ENCODE measurements around the gene CCL21.

The CCL21 gene

GRCh38 chr9:34689116-34689470 lies 20.8 kb downstream of the CCL21 start:
- DNase-seq (no peak), ATAC-seq (no peak)
- H3K4me1 Mint-ChIP-seq: peaks cover 7% of the 10 kb centered on the region
- no peaks in the 10 kb centered on the region for H3K27me3 Mint-ChIP-seq
- H3K4me3 Mint-ChIP-seq: no peak overlapping the region
- no peak overlapping the region for H3K27ac Mint-ChIP-seq
- H3K9me3 Mint-ChIP-seq: no peaks in the 10 kb centered on the region

- H3K4me1 Mint-ChIP-seq: peaks cover 11% of the 10 kb centered on the region
- H3K27ac Mint-ChIP-seq: no peak overlapping the region
- no peaks in the 10 kb centered on the region for H3K9me3 Mint-ChIP-seq
- ATAC-seq (no peak), DNase-seq (no peak)
- no peak overlapping the region for H3K4me3 Mint-ChIP-seq
- H3K27me3 Mint-ChIP-seq: no peaks in the 10 kb centered on the region
Observed at GRCh38 chr9:34688329-34689115, 21.4 kb downstream of the CCL21 start.

DNA sequence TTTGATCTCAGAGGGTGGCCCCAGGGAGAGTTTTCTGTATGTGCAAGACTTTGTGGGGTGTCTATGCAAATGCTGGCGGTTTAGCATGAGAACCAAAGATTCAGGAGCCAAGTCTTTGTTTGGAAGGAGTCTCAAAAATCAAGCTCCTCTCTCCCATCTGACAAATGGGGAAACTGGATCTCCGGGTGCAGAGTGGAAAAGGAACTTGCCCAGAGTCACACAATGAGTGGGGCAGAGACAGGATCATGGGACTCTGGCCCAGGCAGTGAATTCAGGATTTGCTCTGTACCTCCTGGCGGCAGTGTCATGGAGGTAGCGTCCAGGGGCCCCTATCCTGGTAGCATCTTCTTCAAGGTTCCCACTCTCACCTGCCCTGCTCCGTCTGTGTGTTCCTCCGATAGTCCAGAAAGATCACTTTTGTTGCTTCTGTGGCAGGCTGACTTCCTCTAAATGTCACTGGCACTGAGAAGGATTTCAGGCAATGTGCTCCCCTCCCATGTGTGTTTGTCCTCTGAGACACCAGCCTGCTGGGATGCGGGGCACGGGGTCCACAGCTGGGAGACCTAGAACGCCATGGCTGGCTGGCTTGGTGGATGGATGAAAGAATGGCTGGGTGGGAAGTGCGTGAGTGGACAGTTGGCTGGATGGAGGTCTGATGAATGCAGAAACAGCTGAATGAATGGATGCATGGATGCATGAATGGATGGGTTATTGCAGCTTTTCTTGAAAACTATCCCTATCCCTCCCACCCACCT lies 22.5 kb downstream of the CCL21 start:
- no peak for DNase-seq
- no peaks in the 10 kb centered on the region for H3K27me3 Mint-ChIP-seq
- no peak for ATAC-seq
- H3K27ac Mint-ChIP-seq: no peak overlapping the region
- H3K4me3 Mint-ChIP-seq: no peak overlapping the region
- peaks cover 11% of the 10 kb centered on the region for H3K4me1 Mint-ChIP-seq
- no peaks in the 10 kb centered on the region for H3K9me3 Mint-ChIP-seq

- Mint-ChIP-seq H3K27ac (no peak overlapping the region), H3K9me3 (no peaks in the 10 kb centered on the region), H3K4me1 (peaks cover 11% of the 10 kb centered on the region), H3K4me3 (no peak overlapping the region), H3K27me3 (no peaks in the 10 kb centered on the region)
- ATAC-seq (no peak), DNase-seq (no peak)
Observed at GRCh38 chr9:34686732-34687131, 23.2 kb downstream of the CCL21 start.

DNA sequence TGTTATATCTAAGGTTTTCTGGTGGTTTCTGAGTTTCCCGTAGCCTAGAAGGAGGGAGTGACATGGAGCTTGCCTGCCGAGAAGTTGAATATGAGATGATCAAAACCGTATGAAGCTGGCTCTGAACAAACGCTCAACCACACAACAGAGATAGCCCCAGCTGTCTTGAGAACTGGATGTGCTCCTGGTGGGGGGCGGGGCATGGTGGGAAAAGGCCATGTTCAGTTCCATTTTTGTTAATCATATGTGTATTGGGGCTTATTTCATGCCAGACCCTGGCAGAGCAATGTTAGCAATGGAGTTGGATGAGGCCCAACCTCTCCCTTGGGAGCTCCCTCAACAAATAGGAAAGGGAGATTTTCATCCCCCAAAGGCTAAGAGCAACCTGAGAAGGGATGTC lies 23.7 kb downstream of the CCL21 start:
- no peaks in the 10 kb centered on the region for H3K27me3 Mint-ChIP-seq
- H3K27ac Mint-ChIP-seq: no peak overlapping the region
- H3K4me1 Mint-ChIP-seq: peaks cover 11% of the 10 kb centered on the region
- no peak overlapping the region for H3K4me3 Mint-ChIP-seq
- DNase-seq (no peak), ATAC-seq (no peak)
- no peaks in the 10 kb centered on the region for H3K9me3 Mint-ChIP-seq

GRCh38 chr9:34685591-34685990 lies 24.3 kb downstream of the CCL21 start:
- Mint-ChIP-seq H3K27me3 (no peaks in the 10 kb centered on the region), H3K9me3 (no peaks in the 10 kb centered on the region), H3K4me1 (peaks cover 11% of the 10 kb centered on the region), H3K4me3 (no peak overlapping the region), H3K27ac (no peak overlapping the region)
- DNase-seq: no peak
- no peak for ATAC-seq

GRCh38 chr9:34684816-34685215 lies 25.1 kb downstream of the CCL21 start:
- Mint-ChIP-seq H3K27ac (no peak overlapping the region), H3K4me3 (no peak overlapping the region), H3K27me3 (no peaks in the 10 kb centered on the region), H3K4me1 (peaks cover 11% of the 10 kb centered on the region), H3K9me3 (no peaks in the 10 kb centered on the region)
- ATAC-seq: no peak
- no peak for DNase-seq

- ATAC-seq (peak; percentile 69), DNase-seq (no peak)
- H3K27ac Mint-ChIP-seq: peak overlapping the region in 1 of 2 donors; percentile 14
- H3K4me3 Mint-ChIP-seq: no peak overlapping the region
- H3K27me3 Mint-ChIP-seq: no peaks in the 10 kb centered on the region
- no peaks in the 10 kb centered on the region for H3K9me3 Mint-ChIP-seq
- H3K4me1 Mint-ChIP-seq: peaks cover 11% of the 10 kb centered on the region
Observed at GRCh38 chr9:34684145-34684544, 25.8 kb downstream of the CCL21 start.

- Mint-ChIP-seq H3K27me3 (no peaks in the 10 kb centered on the region), H3K4me3 (no peak overlapping the region), H3K9me3 (no peaks in the 10 kb centered on the region), H3K4me1 (no peaks in the 10 kb centered on the region), H3K27ac (peak overlapping the region in 1 of 2 donors; percentile 32)
- no peak for ATAC-seq
- DNase-seq: no peak
Observed at GRCh38 chr9:34675869-34676268, 34.1 kb downstream of the CCL21 start.

DNA sequence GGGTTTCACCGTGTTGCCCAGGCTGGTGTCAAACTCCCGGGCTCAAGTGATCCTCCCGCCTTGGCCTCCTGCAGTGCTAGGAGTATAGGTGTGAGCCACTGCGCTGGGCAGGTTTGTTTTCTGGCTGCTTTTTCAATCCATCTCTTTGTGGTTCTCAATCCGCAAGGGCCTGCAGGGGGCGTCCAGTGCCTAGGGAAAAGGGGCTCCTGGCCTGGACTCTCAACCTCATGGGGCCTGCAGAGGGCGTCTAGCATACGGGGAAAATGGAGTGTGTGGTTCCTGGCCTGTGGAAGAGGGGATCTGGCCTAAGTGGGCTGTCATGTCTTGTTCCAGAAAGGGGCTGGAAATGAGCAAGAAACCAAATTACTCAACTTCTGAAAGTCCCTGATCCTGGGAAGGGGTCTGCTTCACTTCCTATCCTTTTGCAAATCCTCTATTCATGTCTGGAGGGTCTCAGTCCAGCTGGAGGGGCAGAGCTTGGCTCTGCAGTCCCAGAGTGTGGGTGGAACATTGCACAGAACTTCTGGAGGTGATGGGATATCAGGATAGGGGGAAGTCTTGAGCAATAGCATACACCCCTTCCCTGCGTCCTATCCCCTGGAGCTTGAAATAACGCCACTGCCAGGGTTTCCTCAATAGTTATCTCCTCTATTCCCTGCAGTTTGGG lies 34.8 kb downstream of the CCL21 start:
- Mint-ChIP-seq H3K27ac (peak overlapping the region in 1 of 2 donors; percentile 50), H3K4me1 (no peaks in the 10 kb centered on the region)

DNA sequence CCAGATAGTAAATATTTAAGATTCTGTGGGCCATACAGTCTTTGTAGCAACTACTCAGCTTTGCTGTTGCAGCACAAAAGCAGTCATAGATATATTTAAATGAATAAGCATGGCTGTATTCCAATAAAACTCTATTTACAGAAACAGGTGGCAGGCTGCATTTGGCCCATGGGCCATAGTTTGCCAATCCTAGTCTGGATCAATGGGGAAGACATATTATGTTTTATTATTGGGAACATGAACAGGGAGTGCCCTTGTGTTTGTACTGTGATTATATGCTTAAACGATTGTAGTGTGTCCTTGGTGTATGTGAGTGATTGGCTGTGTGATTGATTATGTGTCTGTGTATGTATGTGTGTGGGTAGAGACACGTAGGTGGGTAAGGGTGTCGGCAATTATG lies 35.5 kb downstream of the CCL21 start:
- no peak for ATAC-seq
- no peak for DNase-seq
- peaks cover under 1 to 6% of the 10 kb centered on the region in 2 donors for H3K9me3 Mint-ChIP-seq
- H3K4me1 Mint-ChIP-seq: no peaks in the 10 kb centered on the region
- H3K27ac Mint-ChIP-seq: peak overlapping the region in 1 of 2 donors; percentile 1
- H3K27me3 Mint-ChIP-seq: no peaks in the 10 kb centered on the region
- H3K4me3 Mint-ChIP-seq: no peak overlapping the region

More for the DNA sequence above, 34.8 kb downstream of the CCL21 start:
- DNase-seq (peak; percentile 47 to 52), ATAC-seq (peak; percentile 78)
- no peaks in the 10 kb centered on the region for H3K9me3 Mint-ChIP-seq
- no peak overlapping the region for H3K4me3 Mint-ChIP-seq
- no peaks in the 10 kb centered on the region for H3K27me3 Mint-ChIP-seq

GRCh38 chr9:34671307-34671706 lies 38.6 kb downstream of the CCL21 start:
- Mint-ChIP-seq H3K4me1 (peaks cover 8% of the 10 kb centered on the region), H3K4me3 (no peak overlapping the region)
- ATAC-seq: no peak

GRCh38 chr9:34669809-34670562 lies 40.0 kb downstream of the CCL21 start:
- Mint-ChIP-seq H3K9me3 (peaks cover 6 to 13% of the 10 kb centered on the region in 2 donors), H3K4me3 (no peak overlapping the region), H3K4me1 (peaks cover 17% of the 10 kb centered on the region), H3K27ac (no peak overlapping the region), H3K27me3 (no peaks in the 10 kb centered on the region)
- ATAC-seq (no peak), DNase-seq (no peak)

More at GRCh38 chr9:34671307-34671706, 38.6 kb downstream of the CCL21 start:
- Mint-ChIP-seq H3K27ac (no peak overlapping the region), H3K27me3 (no peaks in the 10 kb centered on the region), H3K9me3 (peaks cover 6 to 13% of the 10 kb centered on the region in 2 donors)
- DNase-seq: no peak

DNA sequence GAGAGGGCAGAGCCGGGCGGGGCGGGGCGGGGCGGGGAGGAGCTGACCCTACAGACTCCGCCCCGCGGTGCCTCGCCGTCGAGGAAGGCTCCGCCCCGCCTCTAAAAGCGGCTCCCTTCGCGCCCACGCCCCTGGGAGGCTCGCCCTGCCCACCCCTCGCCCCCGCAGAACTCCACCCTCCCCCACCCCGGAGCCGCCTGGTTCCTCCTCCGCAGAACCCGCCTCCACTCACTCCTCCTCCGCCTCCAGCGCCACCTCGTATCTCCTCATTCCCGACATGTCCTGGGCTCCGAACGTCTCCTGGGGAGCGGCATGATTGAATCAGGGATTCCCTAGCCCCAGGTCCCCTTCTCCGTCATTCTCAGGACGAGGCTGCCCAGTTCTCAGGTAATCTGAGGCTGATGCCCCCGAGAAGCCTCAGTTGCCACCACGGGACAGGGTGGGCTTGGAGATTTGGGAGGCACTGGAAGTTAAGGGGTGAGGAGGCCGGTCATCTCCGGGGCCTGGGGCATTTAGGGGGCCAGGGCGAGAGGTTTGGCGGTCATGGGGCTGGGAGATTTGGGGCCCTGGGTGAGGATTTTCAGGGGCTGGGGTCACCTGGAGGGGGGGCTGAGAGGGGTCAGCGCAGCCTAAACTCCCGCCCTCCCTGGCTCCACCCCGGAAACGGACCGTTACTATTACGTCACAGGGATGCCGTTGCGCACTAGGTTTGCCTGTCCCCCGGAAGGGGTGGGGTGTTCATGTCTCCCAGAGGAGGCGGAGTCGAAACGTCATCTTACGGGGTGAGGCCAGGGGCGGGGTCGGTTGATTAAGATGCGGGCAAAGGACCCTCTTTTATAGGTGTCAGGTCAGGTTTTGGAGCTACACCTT lies 44.3 kb downstream of the CCL21 start:
- Mint-ChIP-seq H3K27me3 (no peaks in the 10 kb centered on the region), H3K4me3 (peak overlapping the region; percentile 85 to 90), H3K4me1 (peaks cover 48% of the 10 kb centered on the region), H3K9me3 (peaks cover 6 to 13% of the 10 kb centered on the region in 2 donors), H3K27ac (peak overlapping the region; percentile 86 to 89)
- DNase-seq (peak; percentile 80 to 88), ATAC-seq (peak; percentile 84)

DNA sequence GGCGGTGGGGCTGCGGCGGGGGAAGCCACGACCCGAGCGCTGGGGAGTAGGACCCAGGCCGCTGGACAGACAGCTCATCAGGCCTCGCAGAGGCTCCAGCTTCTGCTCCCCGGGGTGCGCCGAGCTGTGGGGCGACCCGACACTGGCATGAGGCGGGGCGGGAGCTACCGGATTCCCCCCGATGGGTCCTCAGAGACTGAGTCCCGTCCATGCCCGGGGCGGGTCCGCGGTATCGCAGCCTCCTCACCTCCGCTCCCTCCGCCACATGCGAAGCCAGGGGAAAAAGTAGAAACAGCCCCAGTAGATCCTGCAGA lies 44.9 kb downstream of the CCL21 start:
- ATAC-seq: no peak
- DNase-seq: no peak
- Mint-ChIP-seq H3K4me3 (peak overlapping the region; percentile 85 to 90), H3K27ac (no peak overlapping the region), H3K4me1 (peaks cover 48% of the 10 kb centered on the region), H3K9me3 (peaks cover 6 to 12% of the 10 kb centered on the region in 2 donors), H3K27me3 (no peaks in the 10 kb centered on the region)
